ENCODE results near the gene ZNF213. TPM values are rescaled to one million over a fixed set of nuclear protein-coding genes. Genes with fewer than 3 reads are reported as not detected.

The ZNF213 gene
- total and polyA plus RNA-seq, 4 donors, result 2.3 to 8.6 (median 6.8) TPM

- Histone ChIP-seq H3K9me3 (ENCODE audit: control insufficient read depth, low read length) (no peaks in the 10 kb centered on the region), H3K4me3 (ENCODE audit: low read length in 2 of 2) (no peak overlapping the region), H3K27me3 (ENCODE audit: control insufficient read depth in 1 of 2, insufficient read depth in 2 of 2, low read length in 1 of 2) (no peaks in the 10 kb centered on the region), H3K27ac (ENCODE audit: low read depth in 1 of 2, low read length in 2 of 2) (peak overlapping the region in 1 of 2 donors; percentile 86), H3K4me1 (ENCODE audit: control insufficient read depth in 1 of 2, insufficient read depth in 2 of 2, low read length in 2 of 2) (no peaks in the 10 kb centered on the region), H3K36me3 (ENCODE audit: control insufficient read depth in 1 of 2, insufficient read depth in 2 of 2, low read length in 1 of 2) (no peaks in the 10 kb centered on the region)
- ATAC-seq (ENCODE audit: low FRiP score) (peak; percentile 51), DNase-seq (peak in 1 of 2 donors; percentile 87)
- WGBS, 2 donors, result 1% methylated on average over 59 of the region's 59 CpGs
- intact Hi-C loops (cut with DNase I), result no loop called here
Observed at GRCh38 chr16:3157229-3158025, 22.6 kb downstream of the ZNF213 start.

GRCh38 chr16:3158026-3158509, 23.2 kb downstream of the ZNF213 start:
- 0% methylated on average over 27 of the region's 27 CpGs for WGBS, 2 donors
- peak overlapping the region; percentile 50 to 87 for H3K4me3 ChIP-seq (ENCODE audit: low read length in 2 of 2)
- no peak for DNase-seq
- intact Hi-C loops (cut with DNase I), result no loop called here
- peak; percentile 42 for ATAC-seq (ENCODE audit: low FRiP score)
- no peaks in the 10 kb centered on the region for H3K36me3 ChIP-seq (ENCODE audit: control insufficient read depth in 1 of 2, insufficient read depth in 2 of 2, low read length in 1 of 2)
- H3K27ac ChIP-seq (ENCODE audit: low read depth in 1 of 2, low read length in 2 of 2), result peak overlapping the region in 1 of 2 donors; percentile 86
- no peaks in the 10 kb centered on the region for H3K9me3 ChIP-seq (ENCODE audit: control insufficient read depth, low read length)
- H3K27me3 ChIP-seq (ENCODE audit: control insufficient read depth in 1 of 2, insufficient read depth in 2 of 2, low read length in 1 of 2), result no peaks in the 10 kb centered on the region
- no peaks in the 10 kb centered on the region for H3K4me1 ChIP-seq (ENCODE audit: control insufficient read depth in 1 of 2, insufficient read depth in 2 of 2, low read length in 2 of 2)

- Histone ChIP-seq H3K4me3 (ENCODE audit: low read length in 2 of 2) (peak overlapping the region; percentile 50 to 87), H3K27ac (ENCODE audit: low read depth in 1 of 2, low read length in 2 of 2) (peak overlapping the region in 1 of 2 donors; percentile 86), H3K27me3 (ENCODE audit: control insufficient read depth in 1 of 2, insufficient read depth in 2 of 2, low read length in 1 of 2) (no peaks in the 10 kb centered on the region), H3K9me3 (ENCODE audit: control insufficient read depth, low read length) (no peaks in the 10 kb centered on the region), H3K4me1 (ENCODE audit: control insufficient read depth in 1 of 2, insufficient read depth in 2 of 2, low read length in 2 of 2) (no peaks in the 10 kb centered on the region), H3K36me3 (ENCODE audit: control insufficient read depth in 1 of 2, insufficient read depth in 2 of 2, low read length in 1 of 2) (no peaks in the 10 kb centered on the region)
- DNase-seq (peak; percentile 91 to 95), ATAC-seq (ENCODE audit: low FRiP score) (peak; percentile 93)
- intact Hi-C loops (cut with DNase I), result no loop called here
- WGBS, 2 donors, result 1% methylated on average over 55 to 70 of the region's 70 CpGs
Observed at GRCh38 chr16:3158510-3159314, 23.9 kb downstream of the ZNF213 start.

- Histone ChIP-seq H3K27ac (ENCODE audit: low read depth in 1 of 2, low read length in 2 of 2) (no peak overlapping the region), H3K36me3 (ENCODE audit: control insufficient read depth in 1 of 2, insufficient read depth in 2 of 2, low read length in 1 of 2) (no peaks in the 10 kb centered on the region), H3K27me3 (ENCODE audit: control insufficient read depth in 1 of 2, insufficient read depth in 2 of 2, low read length in 1 of 2) (no peaks in the 10 kb centered on the region), H3K4me1 (ENCODE audit: control insufficient read depth in 1 of 2, insufficient read depth in 2 of 2, low read length in 2 of 2) (no peaks in the 10 kb centered on the region), H3K4me3 (ENCODE audit: low read length in 2 of 2) (no peak overlapping the region), H3K9me3 (ENCODE audit: control insufficient read depth, low read length) (no peaks in the 10 kb centered on the region)
- intact Hi-C loops (cut with DNase I), result no loop called here
- DNase-seq, result peak in 1 of 2 donors; percentile 58
- no peak for ATAC-seq (ENCODE audit: low FRiP score)
- 82 to 89% methylated on average over 36 of the region's 36 CpGs for WGBS, 2 donors
Observed at GRCh38 chr16:3161235-3162018, 26.6 kb downstream of the ZNF213 start.

- DNase-seq (peak in 1 of 2 donors; percentile 51), ATAC-seq (ENCODE audit: low FRiP score) (no peak)
- Histone ChIP-seq H3K36me3 (ENCODE audit: control insufficient read depth in 1 of 2, insufficient read depth in 2 of 2, low read length in 1 of 2) (no peaks in the 10 kb centered on the region), H3K9me3 (ENCODE audit: control insufficient read depth, low read length) (no peaks in the 10 kb centered on the region), H3K4me1 (ENCODE audit: control insufficient read depth in 1 of 2, insufficient read depth in 2 of 2, low read length in 2 of 2) (no peaks in the 10 kb centered on the region), H3K27me3 (ENCODE audit: control insufficient read depth in 1 of 2, insufficient read depth in 2 of 2, low read length in 1 of 2) (no peaks in the 10 kb centered on the region), H3K27ac (ENCODE audit: low read depth in 1 of 2, low read length in 2 of 2) (no peak overlapping the region), H3K4me3 (ENCODE audit: low read length in 2 of 2) (no peak overlapping the region)
- WGBS, 2 donors, result 87 to 89% methylated on average over 37 of the region's 37 CpGs
- intact Hi-C loops (cut with DNase I), result no loop called here
Observed at GRCh38 chr16:3164121-3164991, 29.5 kb downstream of the ZNF213 start.

DNA sequence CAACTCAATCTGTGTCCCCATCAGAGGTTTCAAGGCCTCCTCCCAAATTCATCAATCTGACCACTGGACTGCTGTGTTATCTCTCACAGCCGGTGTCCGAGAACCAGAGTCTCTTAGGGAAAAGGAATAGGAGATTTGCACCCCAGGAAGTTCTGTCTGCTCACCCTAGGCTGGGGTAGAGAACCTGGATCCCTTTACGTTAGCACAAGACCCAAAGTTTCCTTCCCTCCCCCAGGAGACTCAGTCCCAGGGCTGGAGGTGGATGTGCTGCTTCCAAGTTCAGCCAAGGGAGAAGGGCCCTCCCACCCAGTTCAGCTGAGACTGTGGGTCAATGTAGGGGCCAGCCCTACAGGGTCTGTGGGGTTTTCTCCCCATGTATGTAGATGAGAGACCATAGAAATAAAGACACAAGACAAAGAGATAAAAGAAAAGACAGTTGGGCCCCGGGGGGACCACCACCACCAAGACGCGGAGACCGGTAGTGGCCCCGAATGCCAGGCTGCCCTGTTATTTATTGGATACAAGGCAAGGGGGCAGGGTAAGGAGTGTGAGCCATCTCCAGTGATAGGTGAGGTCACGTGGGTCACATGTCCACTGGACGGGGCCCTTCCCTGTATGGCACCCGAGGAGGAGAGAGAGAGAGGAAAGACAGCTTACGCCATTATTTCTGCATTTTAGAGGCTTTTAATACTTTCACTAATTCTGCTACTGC, 30.4 kb downstream of the ZNF213 start:
- DNase-seq (peak in 1 of 2 donors; percentile 43), ATAC-seq (ENCODE audit: low FRiP score) (no peak)
- no peaks in the 10 kb centered on the region for H3K36me3 ChIP-seq (ENCODE audit: control insufficient read depth in 1 of 2, insufficient read depth in 2 of 2, low read length in 1 of 2)
- no peaks in the 10 kb centered on the region for H3K9me3 ChIP-seq (ENCODE audit: control insufficient read depth, low read length)
- no peak overlapping the region for H3K27ac ChIP-seq (ENCODE audit: low read depth in 1 of 2, low read length in 2 of 2)
- 85 to 92% methylated on average over 12 of the region's 12 CpGs for WGBS, 2 donors
- no peak overlapping the region for H3K4me3 ChIP-seq (ENCODE audit: low read length in 2 of 2)
- no peaks in the 10 kb centered on the region for H3K4me1 ChIP-seq (ENCODE audit: control insufficient read depth in 1 of 2, insufficient read depth in 2 of 2, low read length in 2 of 2)
- intact Hi-C loops (cut with DNase I), result loop anchor here (5.0 kb wide), 2 partner anchors 103 to 108 kb away; no protein-coding TSS in a partner anchor
- peaks cover 0 to 1% of the 10 kb centered on the region in 2 donors for H3K27me3 ChIP-seq (ENCODE audit: control insufficient read depth in 1 of 2, insufficient read depth in 2 of 2, low read length in 1 of 2)

GRCh38 chr16:3166505-3166886, 31.7 kb downstream of the ZNF213 start:
- intact Hi-C loops (cut with DNase I), result loop anchor here (5.0 kb wide), 2 partner anchors 104 to 109 kb away; no protein-coding TSS in a partner anchor
- H3K27me3 ChIP-seq (ENCODE audit: control insufficient read depth in 1 of 2, insufficient read depth in 2 of 2, low read length in 1 of 2), result peaks cover 0 to 1% of the 10 kb centered on the region in 2 donors

More at GRCh38 chr16:3166505-3166886, 31.7 kb downstream of the ZNF213 start:
- Histone ChIP-seq H3K9me3 (ENCODE audit: control insufficient read depth, low read length) (no peaks in the 10 kb centered on the region), H3K27ac (ENCODE audit: low read depth in 1 of 2, low read length in 2 of 2) (no peak overlapping the region), H3K36me3 (ENCODE audit: control insufficient read depth in 1 of 2, insufficient read depth in 2 of 2, low read length in 1 of 2) (no peaks in the 10 kb centered on the region), H3K4me1 (ENCODE audit: control insufficient read depth in 1 of 2, insufficient read depth in 2 of 2, low read length in 2 of 2) (no peaks in the 10 kb centered on the region), H3K4me3 (ENCODE audit: low read length in 2 of 2) (no peak overlapping the region)
- ATAC-seq (ENCODE audit: low FRiP score) (no peak), DNase-seq (no peak)
- WGBS, 2 donors, result 33 to 60% methylated on average over 1 of the region's 1 CpG

Measured in aorta (tissue), 5 donors.